Activated CD8-positive, alpha-beta memory T cell treated with anti-CD3 and anti-CD28 coated beads, Interleukin-2, amount 50 U/mL, for 24 hours (primary cell): ENCODE measurements around the gene ERICH2.

ENCODE experiments used
- DNase-seq: peaks from one replicate; pipeline ENCODE4 v3.0.0-alpha.2; 2020; ENCODE audit errors: extremely low read depth

ERICH2 gene

DNA sequence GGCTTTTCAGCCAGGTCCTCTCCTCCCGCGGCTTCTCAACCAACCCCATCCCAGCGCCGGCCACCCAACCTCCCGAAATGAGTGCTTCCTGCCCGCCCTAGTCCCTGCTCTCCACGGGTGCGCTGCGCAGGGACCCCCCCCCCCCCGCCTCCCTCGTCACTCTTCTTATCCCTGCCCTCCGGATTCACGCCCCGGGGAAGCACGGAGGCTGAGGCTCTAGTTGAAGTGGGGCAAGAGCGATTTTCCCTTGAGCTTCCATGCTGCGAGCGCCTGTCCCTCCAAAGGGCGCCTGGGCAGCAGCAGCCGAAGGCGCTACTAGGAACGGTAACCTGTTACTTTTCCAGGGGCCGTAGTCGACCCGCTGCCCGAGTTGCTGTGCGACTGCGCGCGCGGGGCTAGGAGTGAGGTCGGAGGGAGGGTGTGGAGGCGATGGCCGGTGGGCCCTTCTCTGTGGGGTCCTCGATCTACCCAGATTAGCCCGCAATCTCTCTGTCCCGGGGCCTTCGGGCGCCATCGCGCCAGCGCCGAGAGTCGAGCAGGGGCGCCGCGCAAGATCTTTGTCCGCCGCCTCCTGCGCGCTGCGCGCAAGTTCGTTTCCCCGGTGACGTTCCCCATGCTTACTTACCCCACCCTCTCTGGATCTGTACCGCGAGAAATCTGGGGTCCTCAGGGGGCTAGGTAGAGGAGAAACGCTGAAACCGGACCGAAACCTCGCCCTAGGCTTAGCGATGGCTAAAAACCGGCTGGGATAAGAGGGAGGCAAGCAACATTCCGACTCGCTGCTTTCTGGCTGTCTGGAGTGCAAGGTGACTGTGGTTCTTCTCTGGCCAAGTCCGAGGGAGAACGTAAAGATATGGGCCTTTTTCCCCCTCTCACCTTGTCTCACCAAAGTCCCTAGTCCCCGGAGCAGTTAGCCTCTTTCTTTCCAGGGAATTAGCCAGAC is 47.2 kb downstream of the ERICH2 start:
- DNase-seq = no peak

DNA sequence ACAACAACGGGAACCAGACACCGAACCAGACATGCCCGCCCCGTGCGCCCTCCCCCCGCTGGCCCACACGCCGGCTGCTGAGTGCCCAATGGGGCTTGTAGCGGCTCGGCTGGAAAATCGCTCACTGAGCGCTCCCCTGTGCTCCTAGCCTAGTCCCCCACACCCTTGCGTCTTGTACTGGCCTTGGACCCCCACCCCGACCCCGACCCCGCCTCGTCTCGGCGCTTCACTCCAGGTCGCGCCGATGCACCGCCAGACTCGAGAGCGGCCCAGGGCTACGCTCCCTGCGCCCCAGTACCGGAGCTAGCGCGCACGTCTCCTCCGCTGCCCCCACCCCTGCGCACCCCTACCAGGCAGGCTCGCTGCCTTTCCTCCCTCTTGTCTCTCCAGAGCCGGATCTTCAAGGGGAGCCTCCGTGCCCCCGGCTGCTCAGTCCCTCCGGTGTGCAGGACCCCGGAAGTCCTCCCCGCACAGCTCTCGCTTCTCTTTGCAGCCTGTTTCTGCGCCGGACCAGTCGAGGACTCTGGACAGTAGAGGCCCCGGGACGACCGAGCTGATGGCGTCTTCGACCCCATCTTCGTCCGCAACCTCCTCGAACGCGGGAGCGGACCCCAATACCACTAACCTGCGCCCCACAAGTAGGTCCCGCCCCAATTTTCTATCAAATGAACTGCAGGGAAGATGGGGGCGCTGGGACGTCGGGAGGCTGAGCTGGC is 48.0 kb downstream of the ERICH2 start:
- DNase-seq = no peak

DNA sequence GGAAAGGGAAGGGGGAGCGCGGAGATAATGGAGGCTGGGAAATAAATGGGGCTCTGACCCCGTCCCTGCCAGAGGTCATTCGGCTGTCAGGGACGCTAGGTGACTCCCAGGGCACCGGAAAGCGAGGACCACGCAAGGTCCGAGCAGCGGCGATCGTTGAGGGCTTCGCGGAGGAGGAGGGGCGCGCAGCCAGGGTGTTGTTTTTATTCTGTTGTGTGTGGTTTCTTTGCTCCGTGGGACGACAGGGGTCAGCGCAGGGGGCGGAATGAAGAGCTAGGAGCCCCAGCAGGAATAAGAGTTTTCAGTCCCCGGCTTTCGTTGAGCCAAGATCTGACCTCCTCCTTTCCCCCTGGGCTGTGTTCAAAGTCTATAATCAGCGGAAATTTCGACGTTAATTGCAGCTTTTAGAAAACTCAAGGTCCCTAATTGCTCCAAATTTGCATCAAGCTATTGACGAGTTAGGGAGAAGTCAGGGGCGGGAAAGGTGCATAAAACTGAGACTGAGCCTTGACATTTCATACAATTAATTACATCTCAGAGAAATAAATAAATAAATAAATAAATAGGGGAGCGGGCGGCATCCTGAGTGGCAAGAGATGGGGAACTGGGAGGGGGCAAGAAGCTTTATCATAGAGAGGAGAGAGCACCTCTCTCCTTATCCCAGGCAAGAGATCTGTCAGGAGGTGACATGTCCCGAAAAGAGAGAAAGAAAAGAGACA is 48.7 kb downstream of the ERICH2 start:
- DNase-seq = no peak

DNA sequence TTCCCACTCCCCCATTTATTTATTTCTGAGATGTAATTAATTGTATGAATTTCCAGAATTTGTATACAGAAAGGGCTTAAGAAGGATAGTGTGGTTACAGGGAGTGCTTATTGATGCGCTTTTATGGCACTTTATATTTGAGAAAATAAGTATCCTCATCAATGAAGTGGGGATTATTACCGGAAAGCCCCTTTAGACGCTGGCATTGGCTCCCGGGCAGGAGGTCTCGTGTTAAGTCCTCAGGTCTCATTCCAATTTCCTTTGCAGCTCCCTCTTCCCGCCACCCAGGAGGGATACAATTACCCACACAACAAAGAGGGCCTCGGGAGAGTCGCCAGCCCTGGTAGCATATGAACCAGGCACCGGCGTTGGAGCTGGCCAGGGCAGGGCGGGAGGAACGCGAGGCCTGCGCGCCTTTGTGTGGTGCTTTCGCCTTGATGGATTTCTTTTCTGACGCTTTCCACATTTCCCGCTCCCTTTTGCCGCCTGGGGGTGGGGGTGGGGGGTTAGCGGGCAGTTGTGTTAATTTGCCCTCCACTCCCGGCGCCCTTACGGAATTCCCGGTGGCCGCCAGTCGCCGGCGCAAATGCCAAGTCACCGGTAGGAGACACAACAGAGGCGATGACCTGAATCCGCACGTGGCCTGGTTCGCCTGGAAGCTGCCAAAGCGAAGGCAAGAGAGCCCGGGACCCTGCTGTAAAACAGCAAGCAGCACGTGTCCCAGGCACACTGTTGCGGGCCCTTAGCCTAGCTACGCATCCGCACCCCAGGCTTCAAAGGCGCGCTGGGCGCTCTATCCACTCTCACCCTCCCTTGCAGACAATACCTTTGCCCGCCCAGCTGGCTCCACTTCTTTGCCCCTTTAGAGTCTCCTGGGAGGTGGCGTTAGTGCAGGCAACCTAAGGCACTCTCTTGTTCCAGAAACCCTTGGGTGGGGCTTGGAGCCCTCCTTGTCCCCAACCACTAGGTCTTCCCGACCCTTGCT is 49.8 kb downstream of the ERICH2 start:
- no peak for DNase-seq

DNA sequence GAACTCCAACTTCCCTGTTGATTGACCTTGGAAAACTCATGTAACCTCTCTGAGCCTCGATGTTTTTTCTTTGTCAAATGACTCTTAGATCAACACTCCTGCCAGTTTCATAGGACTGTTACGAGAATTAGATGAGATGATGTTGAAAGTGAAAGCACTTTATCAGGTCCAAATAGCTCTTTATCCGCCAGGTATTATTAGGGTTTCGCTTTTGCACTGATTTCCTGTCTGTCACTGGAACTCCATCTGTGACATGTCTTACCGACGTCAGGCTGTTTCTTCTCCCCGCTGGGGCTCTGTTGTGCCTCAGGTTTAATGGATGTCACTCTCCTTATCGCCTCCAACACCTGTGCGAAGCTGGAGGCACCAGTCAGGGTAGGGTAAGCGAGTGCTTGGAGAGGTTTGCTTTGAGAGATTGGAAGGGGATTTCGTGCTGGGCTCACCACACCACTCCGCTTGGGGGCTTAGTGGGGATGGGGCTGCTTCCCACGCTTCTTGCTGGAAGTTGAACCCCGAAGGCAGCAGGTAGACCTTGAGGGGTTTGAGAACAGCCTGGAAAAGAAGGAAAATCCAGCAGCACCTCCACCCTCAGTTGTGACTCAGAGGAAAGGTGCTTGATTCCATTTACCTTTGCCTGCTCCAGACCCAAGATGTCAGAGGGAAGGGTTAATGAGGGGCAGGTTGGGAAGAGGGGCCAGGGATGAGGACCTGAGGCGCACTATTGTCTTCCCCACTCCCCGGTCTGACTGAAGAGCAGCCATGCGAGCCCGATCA is 50.8 kb downstream of the ERICH2 start:
- DNase-seq = no peak

DNA sequence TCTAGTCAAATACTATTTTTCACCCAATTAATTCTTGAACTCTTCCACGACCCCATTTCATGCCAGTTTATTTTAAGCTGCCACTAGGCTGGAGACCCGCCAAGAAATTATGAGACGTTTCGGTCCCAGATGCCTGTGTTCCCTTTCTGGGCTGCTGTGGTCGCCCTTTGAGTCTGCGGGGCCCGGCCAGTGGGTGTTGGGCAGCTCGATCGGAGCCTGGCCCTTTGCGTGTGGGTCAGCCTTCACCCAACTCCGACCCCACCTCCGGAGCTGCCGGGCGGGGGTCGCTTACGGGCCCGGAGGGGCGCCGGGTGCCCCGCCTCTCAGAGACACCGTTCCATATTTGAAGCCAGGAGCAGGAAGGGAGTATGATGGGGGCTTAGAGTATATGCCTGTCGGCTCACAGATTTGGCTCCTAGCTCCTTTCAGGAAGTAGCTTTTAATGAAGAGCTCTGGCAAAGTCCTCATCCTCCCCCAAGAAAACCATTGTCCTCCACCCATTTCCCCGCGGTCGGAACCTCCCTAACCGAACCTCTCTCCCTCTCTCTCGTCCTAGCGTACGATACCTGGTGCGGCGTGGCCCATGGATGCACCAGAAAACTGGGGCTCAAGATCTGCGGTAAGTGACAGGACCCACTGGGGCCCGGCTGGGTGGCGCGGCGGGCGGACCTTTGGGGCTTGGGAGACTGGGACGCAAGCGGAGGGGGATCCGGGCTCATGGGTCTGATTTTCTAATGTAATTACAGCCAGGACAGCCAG is 51.5 kb downstream of the ERICH2 start:
- no peak for DNase-seq

DNA sequence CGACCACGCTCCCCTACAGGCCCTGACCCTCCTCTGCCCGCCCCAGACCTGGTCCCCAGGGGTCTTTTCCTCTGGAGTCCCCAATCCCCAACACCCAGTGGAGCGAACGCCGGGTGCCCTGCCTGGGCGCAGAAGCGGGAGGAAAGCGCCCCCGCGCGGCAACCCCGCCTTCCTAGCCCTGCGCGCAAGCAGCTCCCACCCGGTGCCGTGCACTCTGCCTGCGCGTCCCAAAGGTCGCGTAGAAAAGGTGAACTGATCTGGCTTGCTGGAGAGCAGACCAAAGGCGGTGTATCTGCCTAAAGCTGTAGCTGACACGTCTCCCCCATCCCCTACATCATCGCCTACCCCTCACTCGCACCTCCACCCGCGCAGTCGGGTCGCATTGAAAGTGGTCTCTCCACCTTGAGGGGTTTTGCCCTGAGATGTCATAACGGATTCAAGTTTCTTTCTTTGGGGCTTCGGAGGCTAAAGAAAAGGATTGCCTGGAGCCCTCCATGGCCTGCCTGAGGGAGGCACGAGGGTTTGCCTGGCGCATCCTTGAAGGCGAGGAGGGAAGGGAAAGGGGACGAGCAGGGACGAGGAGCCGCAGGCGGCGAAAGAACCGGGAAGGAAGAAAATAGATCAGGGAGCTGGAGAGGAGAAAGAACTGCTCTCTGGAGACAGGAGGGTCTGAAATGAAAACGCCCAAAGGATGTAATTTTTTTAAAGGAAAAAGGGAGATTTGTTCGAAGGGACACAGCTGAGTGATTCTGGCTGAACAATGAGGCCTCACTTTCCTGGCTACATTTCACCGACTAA is 52.3 kb downstream of the ERICH2 start:
- DNase-seq = no peak

DNA sequence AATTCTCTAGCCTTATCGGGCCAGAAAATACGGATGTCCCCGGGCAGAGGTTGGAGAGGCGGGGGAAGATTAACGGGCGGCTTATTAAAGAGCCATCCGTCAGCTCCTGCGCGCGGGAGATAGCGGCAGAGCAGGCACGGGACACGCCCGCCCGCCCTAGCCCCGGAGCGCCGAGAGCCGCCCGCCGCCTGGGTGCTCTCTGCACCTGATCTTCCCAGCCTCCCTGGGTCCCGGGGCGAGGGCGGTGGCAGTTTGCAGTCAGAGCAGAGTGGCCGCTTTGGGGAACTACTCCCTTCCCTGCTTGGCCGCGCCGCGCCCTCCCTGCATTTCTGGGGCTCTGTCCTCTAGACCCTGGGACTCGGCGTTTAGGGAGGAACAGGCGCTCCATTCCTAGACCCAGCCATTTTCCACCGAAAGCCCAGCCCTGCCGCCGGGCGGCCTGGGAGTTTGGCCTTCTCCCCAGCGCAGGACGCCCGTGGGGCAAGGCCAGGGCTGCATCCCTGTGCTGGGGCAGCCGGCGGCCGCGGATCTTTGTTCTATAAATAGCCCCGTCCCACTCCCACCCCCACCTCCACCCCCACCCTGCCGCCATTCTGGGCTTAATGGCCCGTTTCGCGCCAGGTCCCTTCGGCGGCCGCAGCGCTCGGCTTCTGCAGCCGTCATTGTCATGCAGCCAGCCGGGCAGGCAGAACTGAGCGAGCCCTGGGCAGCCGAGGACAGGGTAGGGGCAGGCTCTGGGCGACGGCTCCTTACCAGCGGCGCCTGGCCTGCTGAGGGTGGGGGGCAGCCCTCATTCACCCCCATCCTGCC is 53.1 kb downstream of the ERICH2 start:
- no peak for DNase-seq

DNA sequence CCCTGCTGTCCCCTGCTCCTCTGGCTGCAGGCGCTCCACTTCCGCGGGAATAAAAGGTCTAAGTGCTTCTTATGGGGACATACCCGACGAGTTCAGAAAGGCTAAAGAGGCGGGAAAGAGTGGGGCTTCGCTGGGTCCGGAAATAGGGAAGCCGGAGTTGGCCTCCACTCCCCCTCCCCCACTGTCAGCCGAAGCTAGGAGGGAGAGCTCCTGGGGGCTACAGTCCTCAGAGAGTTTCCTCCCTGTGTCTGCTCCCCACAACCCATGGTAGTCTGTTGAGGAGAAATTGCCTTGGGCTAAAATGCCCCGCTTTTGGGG is 53.7 kb downstream of the ERICH2 start:
- no peak for DNase-seq

DNA sequence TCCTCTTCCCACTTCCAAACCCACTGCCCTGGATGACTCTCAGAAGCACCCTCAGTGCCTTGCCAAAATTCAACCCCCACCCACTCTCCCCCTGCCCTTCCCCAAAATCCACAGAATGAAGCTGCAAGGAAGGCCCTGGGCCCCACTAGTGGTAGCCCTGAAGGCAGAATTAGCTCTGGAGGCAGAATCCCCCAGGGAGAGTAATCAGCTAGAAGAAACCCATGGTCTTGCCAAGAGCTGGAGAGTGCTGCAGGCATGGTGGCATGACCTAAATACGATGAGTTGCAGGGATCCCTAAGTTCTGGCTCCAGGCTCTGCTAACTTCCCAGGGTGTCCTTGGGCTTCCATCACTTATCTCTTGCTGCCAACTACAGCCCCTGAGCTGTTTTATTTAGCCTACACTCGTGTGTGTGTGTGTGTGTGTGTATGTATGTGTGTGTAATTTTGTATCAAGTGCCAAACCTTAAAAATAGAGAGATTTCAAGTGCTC is 54.4 kb downstream of the ERICH2 start:
- no peak for DNase-seq

DNA sequence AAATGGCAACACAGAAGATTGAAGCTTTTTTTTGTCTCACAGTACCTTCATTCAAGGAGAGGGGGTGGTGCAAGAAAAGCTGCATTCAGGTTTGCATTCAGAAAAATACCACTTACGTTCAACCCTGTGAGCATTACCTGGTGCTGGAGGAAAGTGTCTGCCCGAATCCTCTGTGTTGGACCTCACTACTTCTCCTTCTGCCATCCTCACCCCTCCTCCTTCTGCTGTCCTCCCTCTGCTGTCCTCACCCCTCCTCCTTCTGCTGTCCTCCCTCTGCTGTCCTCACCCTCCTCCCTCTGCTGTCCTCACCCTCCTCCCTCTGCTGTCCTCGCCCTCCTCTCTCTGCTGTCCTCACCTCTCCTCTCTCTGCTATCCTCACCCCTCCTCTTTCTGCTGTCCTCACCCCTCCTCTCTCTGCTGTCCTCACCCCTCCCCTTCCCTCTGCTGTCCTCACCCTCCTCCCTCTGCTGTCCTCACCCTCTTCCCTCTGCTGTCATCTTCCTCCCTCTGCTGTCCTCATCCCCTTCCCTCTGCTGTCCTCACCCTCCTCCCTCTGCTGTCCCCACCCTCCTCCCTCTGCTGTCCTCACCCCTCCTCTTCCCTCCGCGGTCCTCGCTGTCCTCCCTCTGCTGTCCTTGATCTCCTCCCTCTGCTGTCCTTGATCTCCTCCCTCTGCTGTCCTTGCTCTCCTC is 57.8 kb downstream of the ERICH2 start:
- no peak for DNase-seq

DNA sequence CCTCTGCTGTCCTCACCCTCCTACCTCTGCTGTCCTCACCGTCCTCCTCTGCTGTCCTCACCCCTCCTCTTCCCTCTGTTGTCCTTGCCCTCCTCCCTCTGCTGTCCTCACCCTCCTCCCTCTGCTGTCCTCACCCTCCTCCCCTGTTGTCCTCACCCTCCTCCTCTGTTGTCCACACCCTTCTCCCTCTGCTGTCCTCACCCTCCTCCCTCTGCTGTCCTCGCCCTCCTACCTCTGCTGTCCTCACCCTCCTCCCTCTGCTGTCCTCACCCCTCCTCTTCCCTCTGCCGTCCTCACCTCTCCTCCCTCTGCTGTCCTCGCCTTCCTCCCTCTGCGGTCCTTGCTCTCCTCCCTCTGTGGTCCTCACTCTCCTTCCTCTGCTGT is 58.3 kb downstream of the ERICH2 start:
- DNase-seq = no peak

DNA sequence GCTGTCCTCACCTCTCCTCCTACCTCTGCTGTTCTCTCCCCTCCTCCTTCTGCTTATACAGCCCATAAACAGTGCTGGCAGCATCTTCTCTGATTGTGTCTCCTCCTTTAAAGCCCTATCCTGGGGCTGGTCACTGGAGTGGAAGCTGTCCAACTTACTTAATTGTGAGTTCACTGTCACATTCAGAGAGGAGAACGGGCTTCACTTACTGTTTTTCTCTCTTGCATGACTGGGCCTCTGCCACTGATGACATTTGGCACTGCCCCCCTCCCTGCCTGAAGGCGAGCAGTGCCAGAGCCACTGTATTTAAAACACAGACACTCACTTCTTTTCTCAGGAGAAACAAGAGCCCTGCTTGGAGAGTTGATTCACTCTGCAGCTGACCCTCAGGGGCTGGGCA is 58.9 kb downstream of the ERICH2 start:
- DNase-seq = no peak

DNA sequence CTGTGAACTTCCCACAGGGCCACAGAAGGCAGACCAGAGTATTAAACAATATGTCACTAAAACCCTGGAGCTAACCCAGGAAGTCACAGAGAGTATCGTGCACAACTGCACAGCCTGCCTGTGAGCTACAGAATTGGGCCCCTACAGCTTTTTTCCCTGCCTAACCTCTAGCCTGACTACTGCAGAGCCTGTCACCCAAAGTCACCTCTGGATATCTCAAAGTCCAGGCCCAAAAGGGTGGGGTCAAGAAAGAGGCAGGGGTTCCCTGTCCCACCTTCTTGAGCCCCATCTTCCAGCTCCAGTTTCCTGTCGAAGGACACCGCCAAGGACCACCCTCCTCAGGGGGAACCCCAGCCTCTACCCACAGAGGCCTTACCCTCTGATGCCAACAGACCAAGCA is 60.0 kb downstream of the ERICH2 start:
- no peak for DNase-seq

DNA sequence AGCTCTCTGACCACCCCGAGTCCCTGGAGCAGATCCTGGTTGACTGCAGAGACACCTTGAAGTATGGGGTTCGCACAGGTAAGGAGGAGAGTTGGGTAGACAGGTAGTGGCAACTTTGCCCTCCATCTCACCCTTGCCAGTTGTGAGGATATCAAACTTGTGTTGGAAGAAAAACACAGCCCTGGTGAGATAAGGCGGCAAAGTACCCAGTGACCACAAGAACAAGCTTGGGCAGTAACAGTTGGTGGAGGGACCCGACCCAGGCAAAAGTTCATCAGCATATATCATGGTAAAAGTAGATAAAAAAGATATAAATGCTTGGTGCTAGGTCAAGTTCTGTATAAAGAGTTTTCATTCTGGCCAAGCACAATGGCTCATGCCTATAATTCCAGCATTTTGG is 60.9 kb downstream of the ERICH2 start:
- no peak for DNase-seq

DNA sequence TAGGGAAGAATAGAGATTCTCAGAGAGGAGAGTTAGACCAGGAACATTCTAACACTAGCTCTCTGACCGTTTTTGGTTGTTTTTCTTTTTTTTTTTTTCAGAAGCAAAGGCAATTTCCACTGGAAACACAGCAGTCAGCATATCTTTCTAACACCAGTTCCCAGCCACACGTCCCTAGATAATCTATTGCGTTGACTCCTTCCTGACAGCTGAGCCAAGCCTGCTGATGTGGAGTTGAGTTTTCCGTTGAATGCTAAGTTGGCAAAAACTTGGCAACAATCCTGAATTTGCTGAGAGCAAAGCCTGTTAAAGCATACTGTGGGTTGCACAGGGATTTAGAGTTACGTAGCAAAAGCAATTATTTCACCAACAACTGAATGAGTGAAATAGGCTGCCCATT is 65.8 kb downstream of the ERICH2 start:
- DNase-seq = no peak

DNA sequence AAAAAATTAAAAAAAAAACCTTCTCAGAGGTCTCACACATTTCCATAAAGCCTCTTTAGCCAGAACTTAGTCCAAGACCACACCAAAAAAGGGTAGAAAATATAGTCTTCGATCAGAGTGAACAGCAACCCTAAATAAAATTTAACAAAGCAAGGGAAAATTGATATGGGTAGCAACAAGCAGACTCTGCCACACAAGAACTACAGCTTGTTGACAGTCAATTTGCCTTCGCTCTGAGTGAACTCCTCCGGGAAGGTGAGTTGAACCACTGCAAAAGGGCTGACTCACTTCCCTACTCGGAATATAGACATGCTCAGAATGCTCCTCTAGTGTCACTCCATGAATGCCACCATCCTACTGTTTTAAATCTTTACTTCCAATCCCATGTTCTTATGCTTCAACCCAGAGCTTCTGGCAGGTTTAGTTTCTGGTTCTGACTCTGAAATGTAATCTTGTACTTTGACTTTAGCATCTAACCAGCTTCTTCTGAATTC is 70.6 kb downstream of the ERICH2 start:
- no peak for DNase-seq
